HG03064 (cell line): ENCODE data around the gene FCRL1.

Experiments used
- ATAC-seq: cut with Tn5 transposase; IDR thresholded peaks from one replicate; pipeline ENCODE4 v1.9.1; 2021; ENCODE audit warnings: low read depth; ENCODE audit not compliant: unreplicated experiment

Gene FCRL1, protein sequence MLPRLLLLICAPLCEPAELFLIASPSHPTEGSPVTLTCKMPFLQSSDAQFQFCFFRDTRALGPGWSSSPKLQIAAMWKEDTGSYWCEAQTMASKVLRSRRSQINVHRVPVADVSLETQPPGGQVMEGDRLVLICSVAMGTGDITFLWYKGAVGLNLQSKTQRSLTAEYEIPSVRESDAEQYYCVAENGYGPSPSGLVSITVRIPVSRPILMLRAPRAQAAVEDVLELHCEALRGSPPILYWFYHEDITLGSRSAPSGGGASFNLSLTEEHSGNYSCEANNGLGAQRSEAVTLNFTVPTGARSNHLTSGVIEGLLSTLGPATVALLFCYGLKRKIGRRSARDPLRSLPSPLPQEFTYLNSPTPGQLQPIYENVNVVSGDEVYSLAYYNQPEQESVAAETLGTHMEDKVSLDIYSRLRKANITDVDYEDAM

DNA sequence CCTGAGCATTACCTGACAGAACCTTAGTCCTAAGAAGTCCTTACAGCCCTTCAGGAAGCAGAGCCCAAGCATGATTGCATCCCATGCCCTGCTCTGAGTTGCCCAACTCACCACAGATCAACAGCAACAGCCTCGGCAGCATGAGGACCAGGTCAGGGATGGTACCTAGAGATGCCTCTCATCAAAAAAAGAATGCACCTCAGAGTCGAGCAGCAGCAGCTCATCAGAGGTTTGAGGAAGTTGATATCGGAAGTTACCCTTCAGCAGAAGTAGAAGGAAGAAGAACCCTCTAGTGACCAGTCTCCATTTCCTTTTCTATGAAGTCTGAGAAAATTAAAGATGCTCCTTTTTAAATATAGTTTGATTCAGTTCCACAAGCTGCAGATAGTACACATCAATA lies at the start of gene FCRL1:
Gene FCRL1, minus strand, starts transcription at position 225 of the 400 bp plus-strand sequence. Its CDS starts 83 bp downstream, at position 142.
- ATAC-seq: no peak

DNA sequence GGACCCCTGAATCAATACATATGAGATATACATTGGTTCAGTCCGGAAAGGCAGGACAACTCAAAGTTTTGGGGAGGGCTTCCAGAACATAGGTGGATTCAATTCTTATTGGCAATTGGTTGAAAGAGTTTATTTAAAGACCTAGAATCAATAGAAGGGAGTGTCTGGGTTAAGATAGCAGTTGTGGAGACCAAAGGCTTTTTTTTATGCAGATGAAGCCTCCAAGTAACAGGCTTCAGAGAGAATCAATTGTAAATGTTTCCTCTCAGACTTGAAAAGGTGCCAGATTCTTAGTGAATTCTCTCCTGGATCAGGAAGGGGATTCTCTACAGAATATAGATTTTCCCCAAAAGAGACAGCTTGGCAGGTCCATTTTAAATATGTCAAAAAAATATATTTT lies 48.7 kb upstream of the FCRL1 start:
- ATAC-seq: no peak

DNA sequence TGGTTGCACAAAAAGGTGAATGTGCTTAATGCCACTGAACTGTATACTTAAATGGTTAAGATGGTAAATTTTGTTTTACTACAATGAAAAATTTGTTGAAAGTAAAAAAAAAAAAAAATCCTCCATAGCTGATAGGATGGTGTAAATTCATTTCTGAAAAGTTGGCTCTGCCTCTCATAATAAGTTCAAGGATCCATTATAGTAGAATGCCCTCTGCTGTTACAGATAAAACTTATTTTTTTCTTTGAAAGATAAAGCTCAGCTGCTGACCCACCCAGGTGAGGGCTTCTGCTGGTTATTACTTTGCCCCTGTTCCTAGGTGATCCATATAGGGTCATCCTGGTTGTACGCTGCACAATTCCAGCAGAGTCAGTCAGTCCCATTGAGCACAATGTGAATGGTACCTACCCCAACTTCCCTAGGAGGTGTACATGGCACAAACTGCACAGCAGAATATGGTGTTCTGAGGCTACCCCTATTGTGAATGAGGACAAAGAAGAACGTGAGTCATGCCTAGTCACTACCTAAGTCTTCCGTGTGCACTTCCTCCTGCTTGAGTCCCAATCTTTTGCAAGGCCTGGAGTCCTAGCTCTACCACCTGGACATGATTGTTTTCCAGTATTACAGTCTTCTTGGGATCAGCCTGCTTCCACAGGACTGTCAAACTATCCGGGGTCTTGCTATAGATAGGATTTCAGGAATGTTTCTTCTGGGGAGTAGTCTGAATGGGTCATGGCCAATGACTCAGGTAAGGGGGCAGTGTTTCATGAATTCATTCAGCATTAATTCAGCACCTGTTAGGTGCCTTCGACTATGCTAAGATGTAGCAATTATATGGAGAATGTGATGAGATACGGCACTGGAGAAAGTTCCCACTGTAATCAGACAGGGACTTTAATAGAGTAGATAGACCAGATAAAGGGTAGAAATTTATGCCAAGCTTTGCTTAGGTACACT lies 42.5 kb upstream of the FCRL1 start:
- ATAC-seq: no peak

DNA sequence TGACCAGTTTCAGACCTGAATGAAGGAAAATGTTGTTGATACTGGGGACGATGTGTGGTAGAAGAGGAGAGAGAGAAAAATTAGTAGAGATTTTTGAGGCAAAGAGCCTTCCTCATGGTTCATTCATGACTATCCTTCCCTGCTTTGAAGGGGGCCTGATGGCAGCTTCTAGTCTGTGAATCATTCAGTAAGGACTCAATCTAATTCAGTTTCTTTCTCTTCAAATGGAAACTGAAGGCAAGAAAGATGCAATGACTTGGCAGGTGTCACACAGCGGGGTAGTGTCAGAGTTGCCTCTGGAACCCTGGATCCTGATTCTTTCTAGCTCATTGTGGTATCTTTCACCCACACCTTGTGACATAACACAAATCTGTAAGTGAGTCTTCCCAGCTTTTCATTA lies 36.6 kb upstream of the FCRL1 start:
- ATAC-seq: no peak

DNA sequence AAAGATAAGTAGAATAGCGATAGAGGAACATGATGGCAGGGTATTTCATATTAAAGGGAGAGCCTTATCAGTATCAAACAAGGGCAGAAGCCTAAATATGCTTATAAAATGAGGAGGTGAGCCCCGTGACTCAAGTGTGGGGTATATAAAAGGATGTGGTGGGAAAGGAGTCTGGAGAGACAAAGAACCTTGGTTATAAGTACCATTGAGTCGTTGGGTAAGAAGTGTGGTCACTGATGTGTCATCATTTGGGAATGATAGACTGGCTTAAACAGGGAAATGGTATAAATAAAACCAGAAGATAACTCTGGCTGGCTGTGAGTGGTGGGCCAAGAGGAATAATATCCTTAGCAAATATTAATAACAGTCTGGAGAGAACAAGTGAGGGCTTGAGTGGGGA lies 32.6 kb upstream of the FCRL1 start:
- ATAC-seq: no peak

DNA sequence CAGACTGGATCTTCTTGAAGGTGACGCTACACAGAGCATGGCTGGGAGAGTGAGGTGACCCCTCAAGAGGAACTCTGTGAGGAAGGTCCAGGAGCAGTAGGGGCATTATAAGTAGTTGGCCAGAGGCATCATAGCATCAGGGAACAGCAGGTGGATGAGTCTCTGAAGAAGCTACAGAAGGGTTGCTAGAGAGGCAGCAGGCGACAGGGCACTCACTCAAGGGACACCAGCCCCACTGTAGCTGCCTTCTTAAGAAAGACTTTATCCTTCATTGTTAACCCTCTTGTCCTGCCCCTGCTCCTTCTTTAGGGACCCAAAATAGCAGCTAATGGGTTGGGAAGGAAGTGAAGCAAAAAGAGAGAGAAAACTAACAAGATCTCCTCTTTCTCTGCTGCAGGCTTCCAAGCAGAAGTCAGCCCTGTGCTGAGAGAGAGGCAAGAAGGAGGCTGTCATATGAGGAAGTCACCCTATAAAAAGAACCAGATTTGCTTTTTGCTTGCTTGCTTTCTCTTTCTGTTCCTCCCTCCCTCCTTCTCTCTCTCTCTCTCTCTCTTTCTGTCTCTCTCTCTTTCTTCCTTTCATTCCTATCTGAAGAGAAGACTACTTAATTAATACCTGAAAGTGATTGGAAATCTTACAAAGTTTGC lies 29.4 kb upstream of the FCRL1 start:
- ATAC-seq: no peak

DNA sequence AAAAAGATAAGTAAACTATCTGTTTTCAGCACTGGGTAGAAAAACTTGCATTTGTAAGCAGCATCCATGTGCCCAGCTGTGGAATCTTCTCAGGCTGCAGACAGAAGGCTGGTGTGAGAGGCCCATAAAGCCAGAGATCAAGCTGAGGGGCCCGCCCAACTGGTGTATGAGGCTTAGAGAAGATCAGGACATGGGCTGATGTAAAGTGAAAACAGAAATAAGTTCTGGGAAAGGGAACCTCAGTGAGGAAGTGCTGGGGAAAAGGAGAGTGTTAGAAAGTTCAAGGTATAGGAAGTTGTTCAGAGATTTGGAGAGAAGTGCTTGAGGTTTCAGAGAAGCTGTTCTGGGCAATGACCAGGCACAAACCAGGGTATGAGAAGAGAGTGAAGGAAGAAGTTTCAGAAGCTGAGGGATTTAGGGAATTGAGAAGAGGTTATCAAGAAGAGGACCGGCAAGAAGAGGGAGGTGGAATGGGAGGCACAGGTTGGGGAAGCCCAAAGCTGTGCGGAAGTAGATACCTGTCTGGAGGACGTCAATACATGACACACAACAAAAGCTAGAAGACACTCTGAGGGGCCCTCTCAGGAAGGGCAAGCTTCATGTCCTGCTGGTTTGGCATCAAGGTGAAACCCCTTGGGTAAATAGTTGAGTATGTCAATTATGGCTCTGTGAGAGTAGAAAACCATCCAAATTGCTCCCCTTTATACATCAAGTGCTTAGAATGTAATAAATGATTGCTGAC lies 24.3 kb upstream of the FCRL1 start:
- no peak for ATAC-seq

DNA sequence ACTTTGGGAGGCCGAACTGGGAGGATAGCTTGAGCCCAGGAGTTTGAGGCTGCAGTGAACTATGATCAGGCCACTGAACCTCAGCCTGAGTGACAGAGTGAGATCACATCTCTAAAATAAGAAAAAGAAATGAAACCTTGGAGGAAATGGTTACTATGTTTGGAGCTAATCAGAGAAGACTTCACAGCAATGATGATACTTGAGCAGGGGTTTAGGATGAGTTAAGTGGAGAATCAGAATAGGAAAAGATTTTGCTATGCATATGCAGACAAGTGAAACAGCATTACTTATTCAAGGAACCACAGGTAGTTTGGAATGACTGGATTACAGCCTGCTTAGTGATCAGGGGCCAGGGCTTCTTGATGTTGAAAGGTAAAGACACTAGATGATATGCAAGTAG lies 23.0 kb upstream of the FCRL1 start:
- no peak for ATAC-seq

DNA sequence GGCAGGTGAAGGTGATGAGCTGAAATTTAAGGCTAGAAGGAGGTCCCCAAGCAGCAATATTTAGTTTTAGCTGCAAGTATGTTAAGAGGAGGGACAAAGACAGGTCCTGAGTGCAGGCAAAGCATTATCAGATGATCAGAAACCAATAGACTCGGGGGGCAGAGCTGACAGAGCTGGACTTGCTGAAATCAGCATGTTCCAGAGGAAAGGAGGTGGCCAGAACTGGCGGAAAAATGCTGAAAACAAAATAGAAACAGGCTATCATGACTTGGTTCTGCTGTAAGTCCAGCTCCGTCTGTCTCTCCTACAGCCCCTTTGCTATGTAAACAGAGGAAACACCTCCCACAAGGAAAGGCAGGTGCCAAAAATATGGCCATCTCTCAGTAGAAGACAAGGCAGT lies 21.8 kb upstream of the FCRL1 start, which contains the start of gene CD5L:
Gene CD5L, minus strand, starts transcription at position 101 of the 400 bp plus-strand sequence. CDS start 107 bp downstream, outside the sequence.
- ATAC-seq: no peak

DNA sequence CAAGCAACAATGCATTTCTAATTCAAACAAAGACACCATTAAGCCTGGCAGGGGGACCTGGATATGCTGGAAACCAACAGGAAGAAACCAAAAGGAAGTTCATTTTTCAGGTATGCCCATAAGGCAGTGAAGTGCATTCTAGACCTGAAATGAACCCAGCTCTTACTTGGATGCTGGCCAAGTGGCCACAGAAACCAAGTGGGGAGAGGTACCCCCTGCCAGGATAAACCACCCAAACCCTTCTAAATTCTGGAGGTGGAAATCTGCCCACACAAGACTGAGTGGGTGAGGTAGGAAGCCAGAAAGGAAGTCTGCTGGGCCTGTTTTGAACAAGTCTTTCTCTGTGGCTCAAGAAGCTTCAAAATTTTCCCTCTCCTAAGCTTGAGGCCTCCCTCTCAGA lies 19.0 kb upstream of the FCRL1 start:
- no peak for ATAC-seq

DNA sequence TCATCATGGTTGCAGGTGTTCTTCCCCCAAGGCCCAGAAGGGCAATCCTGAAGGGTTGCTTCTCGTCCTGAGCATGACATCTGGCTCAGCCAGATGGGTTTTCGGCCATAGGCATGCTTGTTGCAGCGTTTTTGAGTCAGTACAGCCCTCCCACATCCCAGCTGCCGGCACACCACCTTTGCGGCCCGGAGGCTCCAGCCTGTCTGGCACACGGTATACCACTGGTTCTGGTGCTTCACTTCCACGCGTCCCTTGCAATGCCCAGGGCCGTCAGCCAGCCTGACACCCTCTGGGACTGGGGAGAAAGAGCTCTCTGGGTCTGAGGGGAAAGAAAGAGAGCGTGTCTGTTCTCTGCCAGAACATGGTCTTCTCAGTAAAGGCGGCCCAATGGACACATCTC lies 14.5 kb upstream of the FCRL1 start:
- no peak for ATAC-seq

DNA sequence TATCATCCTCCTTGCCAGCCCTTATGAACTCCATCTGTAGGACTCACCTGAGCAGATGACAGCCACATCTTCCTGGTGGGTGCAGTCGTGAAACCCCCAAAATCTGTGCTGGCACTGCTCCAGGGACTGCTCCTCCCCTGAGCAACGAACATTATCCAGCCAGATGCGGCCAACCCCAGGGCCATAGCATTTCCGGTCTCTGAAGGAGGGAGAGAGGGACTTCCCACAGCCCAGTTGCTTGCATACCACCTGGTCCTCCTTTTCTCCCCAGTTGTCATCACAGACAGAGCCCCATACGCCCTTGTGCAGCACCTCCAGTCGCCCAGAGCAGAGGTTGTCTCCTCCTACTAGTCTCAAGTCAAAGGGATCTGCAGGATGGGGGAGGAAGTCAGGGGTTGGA lies 13.2 kb upstream of the FCRL1 start:
- ATAC-seq: no peak

DNA sequence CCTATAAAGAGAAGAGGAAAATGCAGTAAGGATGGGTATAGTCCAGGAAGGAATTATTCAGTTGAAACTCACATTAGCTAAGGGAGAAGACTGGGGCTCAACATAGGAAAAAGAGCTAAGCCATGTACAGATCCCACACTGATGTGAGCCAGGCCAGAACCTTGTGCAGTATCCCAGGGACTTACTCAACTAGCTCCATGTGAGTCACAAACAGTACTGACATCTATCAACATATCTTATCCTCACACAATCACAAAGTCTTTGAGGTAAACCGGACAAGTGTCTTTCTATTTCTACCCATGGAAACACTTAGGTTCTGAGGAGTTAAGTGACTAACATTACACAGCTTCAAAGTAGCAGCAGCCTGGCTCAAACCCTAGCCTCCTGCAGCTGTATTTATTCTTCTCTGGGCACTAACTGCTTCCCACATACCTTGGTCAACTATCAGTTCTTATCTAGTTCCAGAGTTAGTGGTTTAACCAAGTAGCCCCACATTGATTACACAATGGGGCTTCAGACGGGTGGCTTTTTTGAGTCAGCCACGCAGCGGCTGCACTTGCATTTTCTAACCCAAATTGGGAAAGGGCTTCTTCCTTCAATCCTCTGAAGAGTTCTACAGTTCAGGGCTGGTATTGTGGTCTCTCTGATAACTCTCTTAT lies 12.2 kb upstream of the FCRL1 start:
- ATAC-seq: no peak

DNA sequence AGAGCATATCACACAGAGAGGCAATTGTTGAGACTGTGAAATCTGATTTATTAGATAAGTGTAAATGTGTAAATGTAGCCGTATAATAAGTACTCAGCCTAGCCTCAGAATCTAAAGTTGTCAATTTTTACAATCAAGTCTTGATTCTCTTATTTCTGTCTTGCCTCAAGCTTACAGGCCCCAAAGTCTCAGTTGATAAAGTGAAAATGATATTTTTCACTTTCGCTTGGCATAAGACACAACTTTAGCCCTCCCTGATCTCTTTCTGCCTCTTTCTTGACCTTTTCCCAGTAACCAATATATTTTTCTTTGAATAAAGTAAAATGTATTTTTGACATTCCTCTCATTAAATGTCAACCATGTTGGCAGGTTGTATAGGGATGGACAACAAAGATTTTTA lies 11.0 kb upstream of the FCRL1 start:
- ATAC-seq: no peak

DNA sequence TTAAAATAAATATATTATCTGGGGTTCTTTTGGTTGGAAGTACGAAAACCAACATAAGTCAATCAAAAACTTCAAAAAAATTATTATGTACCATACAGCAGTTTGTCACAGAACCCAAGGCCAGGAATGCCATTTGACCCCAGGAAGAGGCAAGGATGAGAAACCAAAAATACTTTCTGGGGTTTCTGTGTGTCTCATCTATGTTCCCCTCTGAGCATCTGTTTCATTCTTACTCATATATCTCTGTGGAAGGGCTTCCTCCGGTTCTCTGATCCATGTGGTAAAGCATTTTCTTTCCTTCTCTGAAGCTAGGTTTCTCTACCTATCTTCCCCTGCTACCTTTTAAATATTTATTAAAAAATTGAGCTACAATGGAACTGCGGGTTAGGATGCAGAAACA lies 9.8 kb upstream of the FCRL1 start:
- no peak for ATAC-seq

DNA sequence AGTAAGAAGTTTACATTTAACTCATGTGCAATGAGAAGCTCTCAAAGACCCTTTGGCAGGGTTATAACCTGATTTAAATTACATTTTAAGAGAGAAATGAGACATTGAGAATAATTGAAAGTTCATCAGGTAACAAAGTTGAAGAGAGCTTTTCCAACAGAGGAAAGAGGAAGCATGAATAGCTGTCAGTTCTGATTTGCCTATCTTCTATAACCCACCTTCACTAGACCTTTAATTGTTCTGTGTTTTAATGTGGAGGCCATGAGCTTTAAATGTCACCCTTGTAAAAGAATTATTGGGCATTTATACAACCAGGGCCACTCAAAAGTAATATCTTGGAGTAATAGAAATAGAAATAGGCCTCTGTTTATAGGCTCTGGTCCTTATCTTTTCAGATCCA lies 9.3 kb upstream of the FCRL1 start:
- no peak for ATAC-seq

DNA sequence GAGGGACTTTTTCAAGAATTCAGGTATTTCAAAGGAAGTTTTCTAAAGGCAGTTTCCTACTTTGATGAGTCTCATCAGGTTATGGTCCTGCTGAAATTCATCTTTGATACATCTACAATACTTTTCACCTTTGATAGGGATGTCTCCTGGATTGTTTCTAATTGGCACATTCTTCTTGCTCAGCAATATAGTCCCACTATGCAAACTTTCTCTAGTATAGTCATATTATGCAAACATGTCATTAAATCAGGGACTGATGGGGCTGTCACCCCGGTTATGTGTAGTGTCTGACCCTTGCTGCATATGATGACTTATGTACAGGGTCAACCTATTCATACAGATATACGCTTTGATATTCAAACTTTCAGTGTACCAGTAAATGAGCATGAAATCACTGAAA lies 379 bp upstream of the FCRL1 start:
- no peak for ATAC-seq

DNA sequence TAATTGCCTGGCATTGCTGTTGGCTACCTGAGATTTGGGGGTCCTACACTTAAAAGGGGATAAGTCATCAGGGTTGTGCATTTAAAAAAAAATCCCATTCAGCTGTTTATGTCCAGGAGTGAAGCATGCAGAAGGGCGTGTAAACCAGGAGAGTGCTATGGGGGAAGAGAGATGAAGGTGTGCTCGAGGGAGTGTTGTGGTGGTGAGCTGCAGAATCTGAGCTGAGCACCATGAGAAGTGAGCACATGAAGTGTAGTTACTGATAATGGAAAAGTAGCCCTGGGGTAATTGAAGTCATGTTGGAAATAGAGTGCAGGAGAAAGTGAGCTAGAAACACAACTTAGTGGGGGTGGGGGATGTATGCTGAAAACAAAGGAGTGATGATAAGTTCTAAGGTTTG lies 705 bp downstream of the FCRL1 start:
- ATAC-seq: no peak

DNA sequence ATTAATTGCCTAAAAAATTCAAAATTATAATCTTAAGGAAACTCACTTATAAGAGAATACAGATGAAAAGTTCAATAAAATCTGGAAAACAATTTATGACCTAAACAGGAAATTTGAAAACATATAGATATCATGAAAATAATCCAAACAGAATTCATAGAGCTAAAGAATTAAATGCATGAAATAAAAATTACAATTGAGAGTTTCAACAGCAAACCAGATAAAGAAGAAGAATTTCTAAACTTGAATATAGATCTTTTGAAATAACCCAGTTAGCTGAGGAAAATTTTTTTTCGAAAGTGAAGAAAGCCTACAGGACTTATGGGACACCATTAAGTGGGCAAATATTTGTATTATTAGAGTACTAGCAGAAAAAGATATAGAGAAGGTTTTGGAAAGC lies 6.7 kb downstream of the FCRL1 start:
- ATAC-seq: no peak
